Keratinocyte (primary cell): Measurements from ENCODE around the gene CXCL12. TPM values are rescaled to one million over a fixed set of nuclear protein-coding genes. Genes with fewer than 3 reads are reported as not detected.

Source experiments
- DNase-seq: peaks from one replicate; pipeline ENCODE4 v3.0.0-alpha.2; 2011; ENCODE audit warnings: low read depth, missing footprints, low spot score
- FAIRE-seq: peaks from 2 replicates; lab custom pipeline; 2011; peaks lifted over from hg19 to GRCh38; lab: Jason Lieb, UNC
- H2AFZ ChIP-seq: 2 replicates; pipeline ENCODE4 v1.6.0; 2012; ENCODE audit warnings: low read length, control low read depth, inconsistent platforms; ENCODE audit not compliant: control insufficient read depth
- H3K27ac ChIP-seq: 2 replicates; pipeline ENCODE4 v1.5.1; 2011; ENCODE audit warnings: low read length; ENCODE audit not compliant: control insufficient read depth, insufficient read depth
- H3K27me3 ChIP-seq: 3 replicates; pipeline ENCODE4 v1.6.0; 2011; ENCODE audit warnings: low read length; ENCODE audit not compliant: control insufficient read depth, insufficient read depth; ENCODE audit errors: extremely low read depth
- H3K36me3 ChIP-seq, 2 experiments: 2 replicates in 1 of 2; 3 replicates in 1 of 2; pipeline ENCODE4 v1.5.1; 2011; ENCODE audit warnings: low read length in 2 of 2, mild to moderate bottlenecking in 1 of 2; ENCODE audit not compliant: control insufficient read depth in 2 of 2, insufficient read depth in 2 of 2; ENCODE audit errors: extremely low read depth in 1 of 2
- H3K4me1 ChIP-seq: 3 replicates; pipeline ENCODE4 v1.5.1; 2011; ENCODE audit warnings: low read length; ENCODE audit not compliant: control insufficient read depth, insufficient read depth; ENCODE audit errors: extremely low read depth
- H3K4me2 ChIP-seq: 3 replicates; pipeline ENCODE4 v1.6.0; 2011; ENCODE audit warnings: low read depth, low read length; ENCODE audit not compliant: control insufficient read depth, insufficient read depth; ENCODE audit errors: extremely low read depth
- H3K4me3 ChIP-seq, 3 experiments: fragments of 200-600 bp in 1 of 3; sonication (generic) in 1 of 3; 2 replicates in 2 of 3; 3 replicates in 1 of 3; pipeline ENCODE4 v1.5.1; 2011 to 2016; ENCODE audit warnings: low read length in 3 of 3, mild to moderate bottlenecking in 3 of 3, control low read depth in 2 of 3, inconsistent platforms in 1 of 3, low read depth in 1 of 3, mixed read lengths in 1 of 3, mixed run types in 1 of 3, moderate library complexity in 1 of 3; ENCODE audit not compliant: control insufficient read depth in 2 of 3, insufficient read depth in 2 of 3; ENCODE audit errors: extremely low read depth in 1 of 3
- H3K79me2 ChIP-seq: 2 replicates; pipeline ENCODE4 v1.6.0; 2012; ENCODE audit warnings: low read length; ENCODE audit not compliant: control insufficient read depth, insufficient read depth
- H3K9ac ChIP-seq: 3 replicates; pipeline ENCODE4 v1.6.0; 2011; ENCODE audit warnings: low read length; ENCODE audit not compliant: control insufficient read depth, insufficient read depth; ENCODE audit errors: extremely low read depth
- H3K9me1 ChIP-seq: 3 replicates; pipeline ENCODE4 v1.6.0; 2011; ENCODE audit warnings: low read length; ENCODE audit not compliant: control insufficient read depth, insufficient read depth; ENCODE audit errors: extremely low read depth
- H3K9me3 ChIP-seq: 2 replicates; pipeline ENCODE4 v1.5.1; 2012; ENCODE audit warnings: low read depth, low read length; ENCODE audit not compliant: control insufficient read depth
- H4K20me1 ChIP-seq: 3 replicates; pipeline ENCODE4 v1.6.0; 2011; ENCODE audit warnings: low read length; ENCODE audit not compliant: control insufficient read depth, insufficient read depth; ENCODE audit errors: extremely low read depth
- EZH2 ChIP-seq: IDR thresholded peaks from one replicate; pipeline ENCODE4 v1.6.1; 2012; ENCODE audit warnings: inconsistent platforms, mild to moderate bottlenecking, low read length, moderate library complexity
- dilution Hi-C: fragments of 300-500 bp; cut with MboI; formaldehyde crosslinking; loops from one replicate; pipeline ENCODE4 v1.7.0; 2020; ENCODE audit warnings: low sequenced_read_pairs; ENCODE audit not compliant: extremely low pct_ligation_motif_present
- polyA plus RNA-seq, 5 experiments: library from polyadenylated mRNA; depleted of rRNA in 3 of 5; stranded (reverse) in 3 of 5; stranded (forward) in 1 of 5; unstranded in 1 of 5; fragments of >200 nt; gene quantifications; 1 replicate in 1 of 5; 2 replicates in 3 of 5; 3 replicates in 1 of 5; pipeline versions ENCODE4 v1.2.1 to v1.2.3, GENCODE V29; 2011 to 2012; ENCODE audit warnings: missing spikeins in 2 of 5, low read depth in 1 of 5, low replicate concordance in 1 of 5
- TF ChIP-seq, protein P1 (sequence below), 3 experiments: IDR thresholded peaks in 1 of 3; conservative IDR thresholded peaks in 1 of 3; optimal IDR thresholded peaks in 1 of 3; 2 replicates in 2 of 3; 3 replicates in 1 of 3; pipeline versions ENCODE3 to v1.5.1; 2011; ENCODE audit warnings: low read length in 3 of 3, mild to moderate bottlenecking in 3 of 3, moderate library complexity in 2 of 3, control low read depth in 1 of 3, inconsistent platforms in 1 of 3; ENCODE audit not compliant: insufficient read depth in 2 of 3; ENCODE audit errors: extremely low read depth in 1 of 3

CXCL12 gene
- polyA plus RNA-seq, 1 donor (not counting 4 experiments of a cell fraction or from before 2014, with no cell fraction given), result not detected

GRCh38 chr10:44399659-44400451 lies 15.0 kb upstream of the CXCL12 start:
- TF ChIP-seq, protein P1, sequence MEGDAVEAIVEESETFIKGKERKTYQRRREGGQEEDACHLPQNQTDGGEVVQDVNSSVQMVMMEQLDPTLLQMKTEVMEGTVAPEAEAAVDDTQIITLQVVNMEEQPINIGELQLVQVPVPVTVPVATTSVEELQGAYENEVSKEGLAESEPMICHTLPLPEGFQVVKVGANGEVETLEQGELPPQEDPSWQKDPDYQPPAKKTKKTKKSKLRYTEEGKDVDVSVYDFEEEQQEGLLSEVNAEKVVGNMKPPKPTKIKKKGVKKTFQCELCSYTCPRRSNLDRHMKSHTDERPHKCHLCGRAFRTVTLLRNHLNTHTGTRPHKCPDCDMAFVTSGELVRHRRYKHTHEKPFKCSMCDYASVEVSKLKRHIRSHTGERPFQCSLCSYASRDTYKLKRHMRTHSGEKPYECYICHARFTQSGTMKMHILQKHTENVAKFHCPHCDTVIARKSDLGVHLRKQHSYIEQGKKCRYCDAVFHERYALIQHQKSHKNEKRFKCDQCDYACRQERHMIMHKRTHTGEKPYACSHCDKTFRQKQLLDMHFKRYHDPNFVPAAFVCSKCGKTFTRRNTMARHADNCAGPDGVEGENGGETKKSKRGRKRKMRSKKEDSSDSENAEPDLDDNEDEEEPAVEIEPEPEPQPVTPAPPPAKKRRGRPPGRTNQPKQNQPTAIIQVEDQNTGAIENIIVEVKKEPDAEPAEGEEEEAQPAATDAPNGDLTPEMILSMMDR (optimal IDR thresholded peaks at IDR 0.05 in 1 of 3, IDR thresholded peaks at IDR 0.05 in 1 of 3, conservative IDR thresholded peaks at IDR 0.05 in 1 of 3; ENCODE audit: extremely low read depth in 1 of 3, insufficient read depth in 2 of 3, low read length in 3 of 3), result no peak
- no peak for TF ChIP-seq EZH2
- H3K79me2 ChIP-seq, result no peaks in the 10 kb centered on the region
- no peaks in the 10 kb centered on the region for H3K9me1 ChIP-seq
- no peak overlapping the region for H3K4me2 ChIP-seq
- no peaks in the 10 kb centered on the region for H3K36me3 ChIP-seq
- H3K27me3 ChIP-seq, result no peaks in the 10 kb centered on the region
- no peak for DNase-seq
- no peaks in the 10 kb centered on the region for H3K9me3 ChIP-seq
- no peak overlapping the region for H3K9ac ChIP-seq
- H4K20me1 ChIP-seq, result no peaks in the 10 kb centered on the region
- no peaks in the 10 kb centered on the region for H3K4me1 ChIP-seq
- no peak overlapping the region for H3K27ac ChIP-seq
- no peak for FAIRE-seq
- dilution Hi-C loops, result no loop called here
- H2AFZ ChIP-seq, result no peak overlapping the region
- H3K4me3 ChIP-seq, result no peak overlapping the region

- TF ChIP-seq EZH2, result no peak
- TF ChIP-seq, protein P1 (optimal IDR thresholded peaks at IDR 0.05 in 1 of 3, IDR thresholded peaks at IDR 0.05 in 1 of 3, conservative IDR thresholded peaks at IDR 0.05 in 1 of 3; ENCODE audit: extremely low read depth in 1 of 3, insufficient read depth in 2 of 3, low read length in 3 of 3), result no peak
- no peak for DNase-seq
- no peak for FAIRE-seq
- H3K9ac ChIP-seq, result no peak overlapping the region
- H4K20me1 ChIP-seq, result no peaks in the 10 kb centered on the region
- H3K4me1 ChIP-seq, result no peaks in the 10 kb centered on the region
- H3K4me2 ChIP-seq, result no peak overlapping the region
- no peaks in the 10 kb centered on the region for H3K79me2 ChIP-seq
- no peaks in the 10 kb centered on the region for H3K9me3 ChIP-seq
- dilution Hi-C loops, result no loop called here
- H2AFZ ChIP-seq, result no peak overlapping the region
- H3K9me1 ChIP-seq, result no peaks in the 10 kb centered on the region
- no peaks in the 10 kb centered on the region for H3K36me3 ChIP-seq
- H3K27ac ChIP-seq, result no peak overlapping the region
- H3K27me3 ChIP-seq, result no peaks in the 10 kb centered on the region
- H3K4me3 ChIP-seq, result no peak overlapping the region
These were observed 14.1 kb upstream of the CXCL12 start for GRCh38 chr10:44398747-44399658.
